Smooth muscle cell (in vitro differentiated cells): ENCODE results near the gene BLOC1S1. TPM values are rescaled to one million over a fixed set of nuclear protein-coding genes. Genes with fewer than 3 reads are reported as not detected.

ENCODE experiments used
- DNase-seq: peaks from one replicate; lab custom pipeline; 2025; ENCODE audit not compliant: unreplicated experiment; lab: John Stamatoyannopoulos, UW
- H2AFZ ChIP-seq: fragments of 200-600 bp; sonication (generic); 2 replicates; pipeline ENCODE4 v1.6.0; 2016; ENCODE audit warnings: antibody characterized with exemption, low read depth, mild to moderate bottlenecking
- H3F3A ChIP-seq: fragments of 200-600 bp; sonication (generic); 2 replicates; pipeline ENCODE4 v1.6.0; 2017; ENCODE audit warnings: antibody characterized with exemption, low read depth
- H3K27ac ChIP-seq: fragments of 200-600 bp; sonication (generic); 2 replicates; pipeline ENCODE4 v1.5.1; 2016; ENCODE audit warnings: low read depth, mild to moderate bottlenecking
- H3K27me3 ChIP-seq: fragments of 200-600 bp; sonication (generic); 2 replicates; pipeline ENCODE4 v1.6.1; 2016; ENCODE audit warnings: low read depth, mild to moderate bottlenecking
- H3K36me3 ChIP-seq: fragments of 200-600 bp; sonication (generic); 2 replicates; pipeline ENCODE4 v1.5.1; 2016; ENCODE audit warnings: low read depth
- H3K4me1 ChIP-seq: fragments of 200-600 bp; sonication (generic); 2 replicates; pipeline ENCODE4 v1.5.1; 2016; ENCODE audit warnings: low read depth
- H3K4me2 ChIP-seq: fragments of 200-600 bp; sonication (generic); 2 replicates; pipeline ENCODE4 v1.6.0; 2016; ENCODE audit warnings: mild to moderate bottlenecking
- H3K4me3 ChIP-seq: fragments of 200-600 bp; sonication (generic); 2 replicates; pipeline ENCODE4 v1.5.1; 2016; ENCODE audit warnings: mild to moderate bottlenecking
- H3K79me2 ChIP-seq: fragments of 200-600 bp; sonication (generic); 2 replicates; pipeline ENCODE4 v1.6.0; 2016; ENCODE audit warnings: low read depth, mild to moderate bottlenecking
- H3K9ac ChIP-seq: fragments of 200-600 bp; sonication (generic); 2 replicates; pipeline ENCODE4 v1.6.0; 2016; ENCODE audit warnings: low read depth
- H3K9me3 ChIP-seq: fragments of 200-600 bp; sonication (generic); replicated peaks from 2 replicates; pipeline ENCODE4 v1.5.1; 2016; ENCODE audit warnings: low read depth
- H4K20me1 ChIP-seq: fragments of 200-600 bp; sonication (generic); 2 replicates; pipeline ENCODE4 v1.6.0; 2016; ENCODE audit warnings: low read depth
- WGBS: methylation state at CpG from one replicate; pipeline ENCODE4 v1.1.7; 2016; ENCODE audit warnings: low lambda C conversion rate; 5-methylcytosine and 5-hydroxymethylcytosine counted together
- polyA plus RNA-seq: library from polyadenylated mRNA; unstranded; fragments of >200 nt; fragmentation: Nextera tagmentation; extraction: Ambion mirVana; gene quantifications from 2 replicates; pipeline ENCODE4 v1.2.1, GENCODE V29; 2016
- total RNA-seq: library from RNA; depleted of rRNA; stranded (reverse); fragments of >200 nt; gene quantifications from 2 replicates; pipeline ENCODE4 v1.2.3, GENCODE V29; 2014
- TF ChIP-seq, protein P1 (sequence below): fragments of 200-600 bp; sonication (generic); IDR thresholded peaks from 2 replicates; pipeline ENCODE4 v1.5.1; 2017; ENCODE audit warnings: borderline replicate concordance, mild to moderate bottlenecking, antibody characterized with exemption; ENCODE audit not compliant: insufficient read depth, poor library complexity, severe bottlenecking

BLOC1S1 gene
- total and polyA plus RNA-seq, 2 experiments from 2014 or later = 146 to 150 TPM

DNA sequence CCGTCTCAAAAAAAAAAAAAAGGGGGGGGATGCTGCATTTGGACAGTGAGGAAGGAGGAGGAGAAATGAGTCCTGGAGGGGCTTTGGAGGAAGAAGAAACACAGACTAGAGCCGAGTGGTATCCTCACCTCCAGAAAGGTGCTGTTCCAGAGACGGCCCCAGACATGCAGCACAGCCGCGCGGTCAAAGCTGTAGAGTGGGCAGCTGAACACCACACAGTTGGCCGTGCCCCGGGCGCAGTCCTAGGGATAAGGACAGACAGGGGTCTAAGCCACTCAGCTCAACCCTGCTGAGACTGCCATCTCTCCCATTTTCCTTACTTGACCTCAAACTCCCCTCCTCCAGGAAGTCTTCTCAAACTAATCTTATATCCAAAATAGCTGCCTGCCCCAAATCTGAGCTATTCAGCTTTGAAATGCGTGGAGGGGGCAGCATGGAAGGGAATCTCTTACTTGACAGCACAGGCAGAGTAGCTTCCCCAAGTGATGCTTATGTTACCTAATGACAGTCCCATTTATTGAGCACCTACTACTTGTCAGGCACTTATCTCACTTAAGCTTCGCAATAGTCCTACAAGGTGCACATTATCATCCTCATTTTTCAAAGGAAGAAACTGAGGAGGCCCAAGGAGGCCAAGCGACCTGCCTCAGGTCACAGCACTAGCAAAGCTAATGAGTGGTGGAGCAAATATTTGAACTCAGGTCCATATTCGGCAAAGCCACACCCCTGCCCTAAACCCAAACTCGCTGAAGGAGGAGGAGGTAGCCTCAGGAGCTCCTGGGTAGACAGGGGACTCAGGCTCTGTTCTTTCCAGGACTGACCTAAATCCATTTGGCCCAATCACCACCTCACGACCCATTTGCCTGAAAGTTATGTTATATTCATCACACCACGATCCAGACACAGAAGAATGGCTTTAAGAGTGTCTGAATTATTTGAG is 26.9 kb upstream of the BLOC1S1 start:
- Histone ChIP-seq H4K20me1 (no peaks in the 10 kb centered on the region), H3K4me1 (no peaks in the 10 kb centered on the region), H3F3A (no peaks in the 10 kb centered on the region), H3K79me2 (no peaks in the 10 kb centered on the region), H3K9ac (no peak overlapping the region), H3K27me3 (no peaks in the 10 kb centered on the region), H2AFZ (no peak overlapping the region), H3K27ac (no peak overlapping the region), H3K4me2 (no peak overlapping the region), H3K4me3 (no peak overlapping the region), H3K36me3 (no peaks in the 10 kb centered on the region), H3K9me3 (no peaks in the 10 kb centered on the region)
- TF ChIP-seq, protein P1, sequence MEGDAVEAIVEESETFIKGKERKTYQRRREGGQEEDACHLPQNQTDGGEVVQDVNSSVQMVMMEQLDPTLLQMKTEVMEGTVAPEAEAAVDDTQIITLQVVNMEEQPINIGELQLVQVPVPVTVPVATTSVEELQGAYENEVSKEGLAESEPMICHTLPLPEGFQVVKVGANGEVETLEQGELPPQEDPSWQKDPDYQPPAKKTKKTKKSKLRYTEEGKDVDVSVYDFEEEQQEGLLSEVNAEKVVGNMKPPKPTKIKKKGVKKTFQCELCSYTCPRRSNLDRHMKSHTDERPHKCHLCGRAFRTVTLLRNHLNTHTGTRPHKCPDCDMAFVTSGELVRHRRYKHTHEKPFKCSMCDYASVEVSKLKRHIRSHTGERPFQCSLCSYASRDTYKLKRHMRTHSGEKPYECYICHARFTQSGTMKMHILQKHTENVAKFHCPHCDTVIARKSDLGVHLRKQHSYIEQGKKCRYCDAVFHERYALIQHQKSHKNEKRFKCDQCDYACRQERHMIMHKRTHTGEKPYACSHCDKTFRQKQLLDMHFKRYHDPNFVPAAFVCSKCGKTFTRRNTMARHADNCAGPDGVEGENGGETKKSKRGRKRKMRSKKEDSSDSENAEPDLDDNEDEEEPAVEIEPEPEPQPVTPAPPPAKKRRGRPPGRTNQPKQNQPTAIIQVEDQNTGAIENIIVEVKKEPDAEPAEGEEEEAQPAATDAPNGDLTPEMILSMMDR = no peak
- DNase-seq = no peak
- 93% methylated on average over 16 of the region's 16 CpGs for WGBS

DNA sequence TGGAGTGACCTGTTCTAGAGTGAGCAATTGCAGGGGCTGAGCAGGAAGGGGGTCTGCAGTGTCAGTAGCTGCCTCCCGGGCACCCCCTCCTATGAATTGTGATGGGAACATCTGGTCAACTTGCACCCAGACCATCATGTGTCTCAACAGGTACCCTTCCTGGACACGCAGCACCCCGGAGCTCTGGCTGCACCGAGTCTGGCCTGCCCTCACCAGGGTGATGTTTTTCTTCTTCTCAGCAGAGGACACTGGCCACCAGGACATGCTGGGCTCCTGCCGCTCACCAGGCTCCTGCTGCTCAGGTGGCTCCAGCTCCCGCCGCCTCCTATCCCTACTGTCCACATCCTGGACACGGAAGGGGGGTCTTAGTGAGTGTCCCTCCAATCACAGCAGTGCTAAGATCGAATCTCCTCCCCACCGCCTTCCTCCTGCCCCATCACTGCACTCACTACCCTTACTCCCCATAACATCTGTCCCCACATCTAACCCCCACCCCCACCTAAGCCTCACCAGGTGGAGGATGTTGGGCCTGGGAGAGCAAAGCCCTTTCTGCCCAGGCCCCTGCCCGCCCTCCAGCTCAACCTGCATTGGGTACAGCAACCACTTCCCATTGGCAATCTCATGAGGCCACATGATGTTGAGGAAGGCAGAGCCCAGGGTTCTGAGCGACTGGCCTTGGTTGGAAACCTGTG is 23.1 kb upstream of the BLOC1S1 start:
- no peak overlapping the region for H3K9ac ChIP-seq
- no peaks in the 10 kb centered on the region for H3K27me3 ChIP-seq
- WGBS = 93% methylated on average over 12 of the region's 12 CpGs
- H3F3A ChIP-seq = no peaks in the 10 kb centered on the region
- H3K36me3 ChIP-seq = no peaks in the 10 kb centered on the region
- no peak overlapping the region for H3K27ac ChIP-seq
- H3K9me3 ChIP-seq = no peaks in the 10 kb centered on the region
- H2AFZ ChIP-seq = no peak overlapping the region
- no peak overlapping the region for H3K4me2 ChIP-seq
- DNase-seq = no peak
- no peaks in the 10 kb centered on the region for H4K20me1 ChIP-seq
- no peaks in the 10 kb centered on the region for H3K4me1 ChIP-seq
- H3K79me2 ChIP-seq = no peaks in the 10 kb centered on the region
- TF ChIP-seq, protein P1 = no peak
- H3K4me3 ChIP-seq = no peak overlapping the region

DNA sequence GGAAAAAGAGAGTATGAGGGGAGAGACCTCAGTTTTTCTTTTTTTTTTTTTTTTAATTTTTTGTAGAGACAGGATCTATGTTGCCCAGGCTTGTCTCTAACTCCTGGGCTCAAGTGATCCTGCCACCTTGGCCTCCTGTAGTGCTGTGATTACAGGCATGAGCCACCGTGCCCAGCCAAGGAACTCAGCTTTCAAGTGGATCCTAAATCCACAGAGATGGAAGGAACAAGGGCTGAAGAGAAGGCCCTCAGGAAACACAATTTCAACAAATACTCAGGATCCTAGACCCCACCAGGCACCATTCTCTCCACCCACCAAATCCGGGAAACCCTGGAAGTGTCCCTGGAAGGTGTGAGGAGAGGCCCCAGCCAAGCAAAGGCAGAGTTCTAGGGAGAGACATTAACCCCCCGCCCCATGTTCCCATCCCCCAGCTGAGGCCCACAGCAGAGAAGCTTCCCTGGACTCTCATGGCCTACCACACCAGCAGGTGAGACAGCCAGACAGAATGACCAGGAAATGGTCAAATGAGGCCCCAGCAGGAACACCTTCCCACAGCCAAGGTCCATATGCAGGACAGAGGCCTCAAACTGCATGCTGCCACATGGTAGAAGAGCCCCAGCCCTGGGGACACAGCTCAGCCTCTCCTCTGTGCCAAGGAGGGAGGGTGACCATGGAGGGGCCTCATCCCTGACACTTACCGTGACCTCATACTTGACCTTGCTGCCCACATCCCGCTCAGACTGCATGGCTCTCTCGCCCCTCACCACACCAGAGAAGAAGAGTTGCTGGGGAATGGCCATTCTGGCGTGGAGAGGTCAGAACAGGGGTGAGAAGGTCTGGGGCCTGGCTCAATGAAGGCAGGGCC is 22.3 kb upstream of the BLOC1S1 start:
- Histone ChIP-seq H3K4me3 (no peak overlapping the region), H3K4me2 (no peak overlapping the region), H3K27me3 (no peaks in the 10 kb centered on the region), H3K9me3 (no peaks in the 10 kb centered on the region), H3K36me3 (no peaks in the 10 kb centered on the region), H3K27ac (no peak overlapping the region), H4K20me1 (no peaks in the 10 kb centered on the region), H3K4me1 (no peaks in the 10 kb centered on the region), H2AFZ (no peak overlapping the region), H3K79me2 (no peaks in the 10 kb centered on the region), H3K9ac (no peak overlapping the region), H3F3A (no peaks in the 10 kb centered on the region)
- TF ChIP-seq, protein P1 = no peak
- DNase-seq = no peak
- 95% methylated on average over 7 of the region's 7 CpGs for WGBS
